SU-DHL-6 (cell line): ENCODE data around the gene IFT43.

Source experiments
- CTCF ChIP-seq: fragments of 200-600 bp; sonication (generic); IDR thresholded peaks from one replicate; pipeline ENCODE4 v1.5.1; 2017; ENCODE audit warnings: antibody characterized with exemption, mild to moderate bottlenecking, low read length, moderate library complexity; ENCODE audit not compliant: insufficient read depth, poor library complexity, severe bottlenecking
- EZH2phosphoT487 ChIP-seq: fragments of 200-600 bp; sonication (generic), shearing (Covaris generic); conservative IDR thresholded peaks from 2 replicates; pipeline ENCODE4 v1.6.1; 2018; ENCODE audit warnings: mild to moderate bottlenecking, antibody characterized with exemption, low read length, moderate library complexity, mixed read lengths

GRCh38 chr14:76088771-76089571 lies 103.4 kb downstream of the IFT43 start:
- TF ChIP-seq CTCF (no peak), EZH2phosphoT487 (no peak)
